ENCODE measurements around the gene OR1S2.

- no peak for TF ChIP-seq CTCF (IDR thresholded peaks at IDR 0.05)
- no peak for TF ChIP-seq POLR2A (IDR thresholded peaks at IDR 0.05)
These were observed 26.4 kb downstream of the OR1S2 start for GRCh38 chr11:58177409-58178054.
